Suppressor macrophage treated with lipopolysaccharide for 1 hour (primary cell): ENCODE results near the gene TGFB2.
A peak's percentile ranks its signal among the peaks of the same experiment; 100 is the strongest.

Experiments used
- DNase-seq, 3 donors: peaks; one replicate each; pipeline ENCODE4 v3.0.0-alpha.2; 2020 to 2022

Gene TGFB2

DNA sequence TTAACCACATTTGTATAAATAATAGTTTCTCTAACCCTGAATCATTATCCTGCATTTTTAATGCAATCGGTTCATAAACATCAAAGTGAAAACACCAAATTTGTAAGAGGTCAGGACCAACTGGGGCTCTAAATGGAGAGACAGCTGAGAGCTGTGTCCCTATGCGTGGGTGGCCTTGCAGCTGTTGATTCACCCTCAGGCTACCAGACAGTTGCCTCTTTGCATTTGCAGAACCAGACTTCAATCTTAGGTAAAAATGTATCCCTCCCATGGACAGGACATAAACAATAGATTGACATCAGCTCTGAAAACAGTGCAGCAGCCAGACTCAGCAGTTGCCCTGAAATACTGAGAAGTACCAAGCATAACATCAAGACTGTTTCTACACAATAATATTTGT is 8.8 kb upstream of the TGFB2 start:
- DNase-seq: peak in 1 of 3 donors; percentile 36

DNA sequence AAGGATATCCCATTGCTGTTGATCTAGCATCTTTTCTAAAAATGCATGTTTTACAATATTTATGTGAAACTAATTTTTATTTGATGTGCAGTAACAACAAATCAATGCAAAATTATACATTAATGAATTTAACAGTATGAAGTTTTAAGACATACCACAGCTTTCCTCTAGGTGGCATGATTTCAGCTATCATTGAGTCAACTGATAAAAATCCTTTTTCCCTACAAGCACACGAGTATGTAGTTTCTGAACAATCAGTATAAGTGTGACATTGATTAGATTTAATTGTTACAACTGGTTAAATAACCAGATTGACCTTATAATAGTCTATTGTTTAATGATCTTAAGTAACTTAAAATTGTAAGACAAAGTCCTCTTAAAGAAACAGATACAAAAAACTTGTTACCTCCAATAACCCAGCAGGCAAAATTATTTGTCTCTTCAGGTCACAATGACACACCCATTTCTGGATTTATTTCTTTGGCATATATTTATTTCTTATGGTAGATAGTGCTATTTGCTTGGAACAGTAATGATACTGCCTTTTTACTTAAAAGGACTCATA is 5.8 kb upstream of the TGFB2 start:
- DNase-seq: peak; percentile 51 to 70 (median 55)

DNA sequence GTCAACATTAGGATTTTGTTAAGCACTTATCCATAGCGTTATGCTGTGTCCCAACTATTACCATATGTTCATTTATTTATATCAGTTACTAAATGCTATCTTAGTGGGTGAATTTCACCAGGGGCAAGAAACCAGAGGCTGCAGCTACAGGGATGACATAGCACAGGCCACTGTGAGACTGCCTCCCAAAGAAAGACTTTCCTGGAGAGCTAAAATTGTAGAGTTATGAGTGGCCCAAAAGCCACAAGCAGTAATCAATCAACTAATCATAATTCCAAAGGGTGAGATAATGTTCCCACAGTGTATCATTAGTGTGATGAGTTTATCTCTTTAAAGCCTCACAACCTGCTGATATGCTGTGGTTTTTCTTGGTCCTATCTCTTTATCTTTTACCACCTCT is 3.8 kb upstream of the TGFB2 start:
- no peak for DNase-seq

- no peak for DNase-seq
Measured at GRCh38 chr1:218342091-218342490, 3.0 kb upstream of the TGFB2 start.

DNA sequence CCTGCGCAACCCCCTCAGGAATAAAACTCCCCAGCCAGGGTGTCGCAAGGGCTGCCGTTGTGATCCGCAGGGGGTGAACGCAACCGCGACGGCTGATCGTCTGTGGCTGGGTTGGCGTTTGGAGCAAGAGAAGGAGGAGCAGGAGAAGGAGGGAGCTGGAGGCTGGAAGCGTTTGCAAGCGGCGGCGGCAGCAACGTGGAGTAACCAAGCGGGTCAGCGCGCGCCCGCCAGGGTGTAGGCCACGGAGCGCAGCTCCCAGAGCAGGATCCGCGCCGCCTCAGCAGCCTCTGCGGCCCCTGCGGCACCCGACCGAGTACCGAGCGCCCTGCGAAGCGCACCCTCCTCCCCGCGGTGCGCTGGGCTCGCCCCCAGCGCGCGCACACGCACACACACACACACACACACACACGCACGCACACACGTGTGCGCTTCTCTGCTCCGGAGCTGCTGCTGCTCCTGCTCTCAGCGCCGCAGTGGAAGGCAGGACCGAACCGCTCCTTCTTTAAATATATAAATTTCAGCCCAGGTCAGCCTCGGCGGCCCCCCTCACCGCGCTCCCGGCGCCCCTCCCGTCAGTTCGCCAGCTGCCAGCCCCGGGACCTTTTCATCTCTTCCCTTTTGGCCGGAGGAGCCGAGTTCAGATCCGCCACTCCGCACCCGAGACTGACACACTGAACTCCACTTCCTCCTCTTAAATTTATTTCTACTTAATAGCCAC is 696 bp downstream of the TGFB2 start:
- peak; percentile 28 to 62 (median 50) for DNase-seq

DNA sequence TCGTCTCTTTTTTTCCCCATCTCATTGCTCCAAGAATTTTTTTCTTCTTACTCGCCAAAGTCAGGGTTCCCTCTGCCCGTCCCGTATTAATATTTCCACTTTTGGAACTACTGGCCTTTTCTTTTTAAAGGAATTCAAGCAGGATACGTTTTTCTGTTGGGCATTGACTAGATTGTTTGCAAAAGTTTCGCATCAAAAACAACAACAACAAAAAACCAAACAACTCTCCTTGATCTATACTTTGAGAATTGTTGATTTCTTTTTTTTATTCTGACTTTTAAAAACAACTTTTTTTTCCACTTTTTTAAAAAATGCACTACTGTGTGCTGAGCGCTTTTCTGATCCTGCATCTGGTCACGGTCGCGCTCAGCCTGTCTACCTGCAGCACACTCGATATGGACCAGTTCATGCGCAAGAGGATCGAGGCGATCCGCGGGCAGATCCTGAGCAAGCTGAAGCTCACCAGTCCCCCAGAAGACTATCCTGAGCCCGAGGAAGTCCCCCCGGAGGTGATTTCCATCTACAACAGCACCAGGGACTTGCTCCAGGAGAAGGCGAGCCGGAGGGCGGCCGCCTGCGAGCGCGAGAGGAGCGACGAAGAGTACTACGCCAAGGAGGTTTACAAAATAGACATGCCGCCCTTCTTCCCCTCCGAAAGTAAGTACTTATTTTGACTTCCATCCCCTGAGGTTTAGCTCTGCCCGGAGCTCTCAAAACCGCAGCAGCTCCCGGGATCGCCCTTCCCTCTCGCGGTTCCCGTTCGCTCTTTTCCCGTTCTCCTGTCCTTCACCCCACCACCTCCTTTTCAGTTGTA is 1.5 kb downstream of the TGFB2 start:
- DNase-seq: peak in 2 of 3 donors; percentile 30 to 33

- no peak for DNase-seq
Measured at GRCh38 chr1:218347336-218347722, 2.2 kb downstream of the TGFB2 start.

- DNase-seq: no peak
Measured at GRCh38 chr1:218347723-218348627, 2.8 kb downstream of the TGFB2 start.

GRCh38 chr1:218348628-218349071 is 3.5 kb downstream of the TGFB2 start:
- DNase-seq: no peak

DNA sequence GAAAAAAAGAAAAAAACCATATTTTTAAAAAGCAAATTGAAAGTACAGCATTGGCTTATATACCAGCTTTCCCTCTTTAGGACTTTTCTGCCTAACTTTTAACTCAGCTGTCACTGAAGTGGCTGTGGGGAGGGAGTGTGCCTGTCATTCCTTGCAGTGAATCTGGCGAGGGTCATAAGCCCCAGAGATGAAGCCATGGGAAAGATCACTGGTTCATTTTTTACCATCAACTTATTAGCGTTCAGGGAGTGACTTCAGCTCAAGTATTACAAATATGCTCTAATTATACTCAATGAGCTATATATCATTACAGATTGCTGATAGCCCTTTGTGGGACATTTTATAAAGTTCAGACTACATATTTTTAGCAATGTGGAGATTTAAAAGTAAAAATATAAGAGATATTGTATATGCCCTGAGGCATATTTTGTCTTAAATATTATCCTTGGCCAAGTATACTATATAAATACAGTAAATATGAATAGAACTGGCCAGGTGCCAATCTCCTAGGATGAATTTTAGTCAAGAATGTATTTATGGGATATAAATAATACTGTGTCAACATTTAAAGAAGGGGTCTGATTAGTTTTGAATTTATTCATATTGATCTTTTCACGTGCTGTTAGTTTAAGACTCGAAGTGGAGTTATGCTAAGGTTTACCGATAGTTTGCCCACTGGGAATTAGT is 4.4 kb downstream of the TGFB2 start:
- DNase-seq: no peak

- peak in 1 of 3 donors; percentile 30 for DNase-seq
Measured at GRCh38 chr1:218350035-218350525, 4.9 kb downstream of the TGFB2 start.

GRCh38 chr1:218350801-218351266 is 5.7 kb downstream of the TGFB2 start:
- peak; percentile 62 to 86 (median 83) for DNase-seq

DNA sequence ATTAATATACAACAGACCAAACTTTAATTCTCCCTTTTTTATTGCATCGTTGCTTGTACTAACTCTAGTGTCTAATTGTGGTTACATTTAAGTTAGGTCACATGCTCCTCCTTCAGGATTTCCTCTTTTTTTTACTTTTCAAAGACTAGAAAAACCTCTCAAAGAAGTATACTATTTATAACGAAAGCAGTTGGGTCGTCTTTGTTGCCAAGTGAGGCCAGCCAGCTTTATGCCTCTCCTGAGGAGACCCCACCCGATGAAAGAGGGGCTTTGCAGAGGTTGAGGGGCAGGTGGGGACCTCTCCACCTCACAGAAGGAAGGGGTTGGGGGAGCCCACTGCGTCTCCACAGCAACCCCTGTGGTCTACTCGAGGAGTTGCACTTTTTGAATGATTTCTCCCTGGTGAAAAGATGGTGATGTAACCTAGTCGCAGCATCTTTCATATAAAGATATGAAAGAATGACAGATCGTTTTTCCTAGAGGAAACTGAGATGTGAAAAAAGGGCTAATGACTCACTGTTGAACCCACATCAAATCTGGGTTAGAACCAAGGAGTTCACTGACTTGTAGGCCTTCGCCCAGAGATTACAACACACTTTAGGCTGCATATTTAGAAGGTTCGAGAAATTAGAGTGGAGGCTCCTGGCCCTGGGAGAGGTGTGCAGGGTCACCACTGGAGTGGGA is 6.4 kb downstream of the TGFB2 start:
- DNase-seq: peak; percentile 53 to 61 (median 61)

- no peak for DNase-seq
Measured at GRCh38 chr1:218352075-218352438, 6.9 kb downstream of the TGFB2 start.

DNA sequence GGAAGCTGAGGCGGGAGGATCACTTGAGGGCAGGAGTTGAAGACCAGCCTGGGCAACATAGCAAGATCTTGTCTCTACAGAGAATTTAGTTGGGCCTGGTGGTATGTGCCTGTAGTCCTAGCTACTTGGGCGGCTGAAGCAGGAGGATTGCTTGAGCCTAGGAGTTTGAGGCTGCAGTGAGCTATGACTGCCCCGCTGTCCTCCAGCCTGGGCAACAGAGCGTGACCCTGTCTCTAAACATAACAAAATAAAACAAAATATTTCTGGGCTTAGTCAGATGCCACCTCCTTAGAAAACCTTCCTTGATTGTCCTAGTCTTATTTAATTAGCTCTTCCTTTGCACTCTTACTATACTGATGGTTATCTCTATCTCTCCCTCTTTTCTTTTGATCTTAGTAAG is 8.5 kb downstream of the TGFB2 start:
- no peak for DNase-seq

GRCh38 chr1:218355278-218355677 is 10.1 kb downstream of the TGFB2 start:
- DNase-seq: no peak

GRCh38 chr1:218357211-218357892 is 12.2 kb downstream of the TGFB2 start:
- peak in 1 of 3 donors; percentile 17 for DNase-seq

GRCh38 chr1:218357893-218358232 is 12.7 kb downstream of the TGFB2 start:
- DNase-seq: no peak

- peak; percentile 27 to 34 (median 27) for DNase-seq
Measured at GRCh38 chr1:218361298-218362065, 16.3 kb downstream of the TGFB2 start.
